SIG-M5 treated with dmso at 0.1 percent for 504 hours (cell line): ENCODE measurements around the gene GDA.
"Not testable (repeated sequence)": the region's sequence is repeated elsewhere in the genome, so short reads cannot be mapped to it uniquely, and the experiment has no call there.

Experiments
- DNase-seq: peaks from one replicate; lab custom pipeline; 2025; ENCODE audit not compliant: unreplicated experiment; lab: John Stamatoyannopoulos, UW

GDA gene

DNA sequence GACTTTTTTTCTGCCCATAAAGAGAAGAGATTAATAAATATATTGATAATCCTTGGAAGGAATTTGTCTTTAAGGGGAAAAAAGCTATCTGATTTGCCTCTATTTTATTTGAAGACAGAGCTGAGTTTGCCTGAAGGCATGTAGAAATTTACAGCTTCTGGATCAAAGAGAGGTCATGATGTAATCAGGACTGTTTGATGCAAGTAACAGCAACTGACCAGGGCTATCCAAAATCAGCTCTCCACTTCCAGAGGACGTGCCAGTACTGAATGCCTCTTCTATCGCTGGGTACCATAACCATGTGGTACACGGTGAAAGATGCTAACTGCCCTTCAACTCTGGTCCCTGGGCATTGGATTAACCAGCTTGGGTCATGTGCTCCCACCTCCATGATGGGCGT is 125.2 kb downstream of the GDA start:
- no peak for DNase-seq

DNA sequence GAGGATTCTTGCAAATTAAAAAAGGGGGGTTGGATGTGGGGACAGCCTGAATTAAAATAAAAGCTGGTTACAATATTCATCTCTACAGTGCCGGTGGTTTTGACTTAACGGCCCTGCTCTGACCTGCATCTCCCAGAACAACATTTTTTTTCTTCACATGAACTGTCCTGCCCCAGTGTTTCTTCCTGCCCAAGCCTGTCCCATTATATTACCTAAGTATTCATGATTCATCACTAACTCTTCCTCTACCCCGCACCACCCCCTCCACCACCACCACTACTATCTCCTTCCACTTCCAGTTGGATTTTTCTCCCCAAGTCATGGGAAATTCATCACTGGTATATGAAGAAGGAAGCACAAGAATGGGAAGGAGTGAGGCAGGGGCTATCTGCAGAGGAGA is 125.7 kb downstream of the GDA start:
- no peak for DNase-seq

DNA sequence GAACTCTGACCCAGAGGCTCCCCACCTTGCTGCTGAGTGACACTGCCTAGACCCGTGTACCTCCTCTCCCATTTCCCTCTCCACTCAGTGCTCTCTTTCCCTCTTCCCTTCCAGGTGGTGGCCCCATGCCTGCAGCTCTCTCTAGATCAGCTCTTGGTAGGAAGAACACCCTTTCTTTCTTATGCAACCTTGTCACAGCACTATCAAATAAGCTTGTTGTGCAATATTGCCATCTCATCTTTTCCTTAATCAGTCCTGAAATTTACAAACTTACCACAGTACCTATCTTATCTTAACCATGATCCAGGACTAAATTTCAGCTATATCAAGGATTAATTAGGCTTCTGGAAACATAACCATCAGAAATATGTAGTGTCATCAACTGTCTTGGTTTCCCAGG is 127.2 kb downstream of the GDA start:
- no peak for DNase-seq

DNA sequence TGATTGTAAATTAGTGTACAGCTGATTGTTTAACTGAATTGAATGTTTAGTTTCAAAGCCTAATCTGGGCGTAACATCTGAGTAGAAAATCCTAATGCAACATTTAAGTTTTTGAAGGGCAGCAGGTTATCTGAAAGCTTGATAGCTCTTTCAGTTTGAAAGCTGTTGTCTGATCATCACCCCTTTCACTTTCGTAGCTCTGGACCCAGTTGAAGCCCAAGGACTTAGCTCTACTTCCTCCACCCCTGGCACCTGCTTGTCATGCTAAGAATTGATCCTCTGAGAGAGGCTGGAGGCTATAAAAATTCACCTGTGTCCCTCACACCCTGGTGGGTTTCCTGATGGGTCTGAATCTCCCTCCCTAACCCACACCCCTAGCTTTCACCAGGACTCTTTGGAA is 129.7 kb downstream of the GDA start:
- no peak for DNase-seq

DNA sequence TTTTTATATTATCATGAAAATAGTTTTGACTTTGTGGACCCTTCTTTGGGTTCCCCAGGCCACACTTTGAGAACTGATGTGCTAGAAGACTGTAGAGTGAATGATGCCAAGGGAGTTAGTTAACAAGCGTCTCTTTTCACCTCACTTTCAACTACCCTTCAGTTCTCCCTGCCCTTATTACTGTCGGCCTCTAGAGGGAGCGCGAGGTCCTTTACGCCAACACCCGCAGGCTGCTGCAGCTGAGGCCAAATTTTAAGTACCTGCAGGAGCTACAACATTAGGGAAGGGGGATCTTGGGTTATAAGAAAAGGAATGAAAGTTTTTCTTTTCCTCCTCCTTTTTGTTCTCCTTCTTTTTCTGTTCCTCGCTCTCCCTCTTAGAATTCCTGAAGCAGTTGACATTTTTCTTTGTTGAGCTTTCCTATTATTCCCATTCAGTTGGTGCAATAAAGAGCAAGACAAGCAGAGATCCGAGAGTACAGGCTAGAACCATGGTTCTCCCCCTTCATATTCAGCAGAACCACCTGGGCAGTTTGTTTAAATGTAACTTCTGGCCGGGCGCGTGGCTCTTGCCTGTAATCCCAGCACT is 131.8 kb downstream of the GDA start:
- peak; percentile 53 for DNase-seq

DNA sequence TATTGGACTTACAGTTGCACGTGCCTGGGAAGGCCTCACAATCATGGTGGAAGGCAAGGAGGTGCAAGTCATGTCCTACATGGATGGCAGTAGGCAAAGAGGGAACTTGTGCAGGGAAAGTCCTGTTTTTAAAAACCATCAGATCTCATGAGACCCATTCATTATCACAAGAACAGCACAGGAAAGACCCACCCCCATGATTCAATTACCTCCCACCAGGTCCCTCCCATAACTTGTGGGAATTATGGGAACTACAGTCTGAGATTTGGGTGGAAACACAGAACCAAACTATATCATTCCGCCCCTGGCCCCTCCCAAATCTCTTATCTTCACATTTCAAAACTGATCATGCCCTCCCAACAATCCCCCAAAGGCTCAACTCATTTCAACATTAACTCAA is 140.2 kb downstream of the GDA start:
- DNase-seq = no peak

DNA sequence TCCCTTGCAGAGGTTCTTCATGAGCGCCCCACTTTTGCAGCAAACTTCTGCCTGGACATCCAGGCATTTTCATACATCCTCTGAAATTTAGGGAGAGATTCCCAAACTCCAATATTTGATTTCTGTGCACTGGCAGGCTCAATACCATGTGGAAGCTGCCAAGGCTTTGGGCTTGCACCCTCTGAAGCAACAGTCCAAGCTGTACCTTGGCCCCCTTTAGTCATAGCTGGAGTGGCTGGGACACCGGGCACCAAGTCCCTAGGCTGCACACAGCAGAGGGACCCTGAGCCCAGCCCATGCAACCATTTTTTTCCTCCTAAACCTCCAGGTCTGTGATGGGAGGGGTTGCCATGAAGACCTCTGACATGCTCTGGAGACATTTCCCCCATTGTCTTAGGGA is 141.1 kb downstream of the GDA start:
- no peak for DNase-seq

DNA sequence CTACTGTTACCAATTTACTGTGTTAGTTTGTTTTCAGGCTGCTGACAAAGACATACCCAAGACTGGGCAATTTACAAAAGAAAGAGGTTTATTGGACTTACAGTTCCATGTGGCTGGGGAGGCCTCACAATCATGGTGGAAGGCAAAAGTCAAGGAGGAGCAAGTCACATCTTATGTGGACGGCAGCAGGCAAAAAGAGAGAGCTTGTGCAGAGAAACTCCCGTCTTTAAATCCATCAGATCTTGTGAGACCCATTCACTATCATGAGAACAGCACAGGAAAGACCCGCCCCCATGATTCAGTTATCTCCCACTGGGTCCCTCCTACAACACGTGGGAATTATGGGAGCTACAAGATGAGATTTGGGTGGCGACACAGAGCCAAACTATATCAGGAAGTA is 142.3 kb downstream of the GDA start:
- not testable (repeated sequence) for DNase-seq

DNA sequence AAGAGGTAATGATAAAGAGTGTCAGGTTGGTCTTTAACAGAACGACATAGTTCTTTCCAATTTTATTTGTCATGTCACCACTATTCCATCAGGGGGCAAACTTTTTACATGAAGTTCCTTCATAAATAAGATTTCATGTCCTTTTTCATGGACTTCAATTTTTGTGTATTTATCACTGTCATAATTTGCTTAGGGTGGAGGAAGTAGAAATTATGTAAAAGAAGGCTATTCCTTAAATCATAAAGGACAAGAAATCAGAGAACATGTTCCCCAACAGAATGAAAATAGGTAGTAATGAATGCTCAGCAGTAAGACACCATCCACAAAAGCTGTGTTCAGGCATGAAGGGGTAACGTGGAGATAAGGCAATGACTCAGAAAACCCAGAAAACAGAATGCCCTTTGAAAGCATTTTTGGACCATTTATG is 143.0 kb downstream of the GDA start:
- DNase-seq = peak; percentile 35

DNA sequence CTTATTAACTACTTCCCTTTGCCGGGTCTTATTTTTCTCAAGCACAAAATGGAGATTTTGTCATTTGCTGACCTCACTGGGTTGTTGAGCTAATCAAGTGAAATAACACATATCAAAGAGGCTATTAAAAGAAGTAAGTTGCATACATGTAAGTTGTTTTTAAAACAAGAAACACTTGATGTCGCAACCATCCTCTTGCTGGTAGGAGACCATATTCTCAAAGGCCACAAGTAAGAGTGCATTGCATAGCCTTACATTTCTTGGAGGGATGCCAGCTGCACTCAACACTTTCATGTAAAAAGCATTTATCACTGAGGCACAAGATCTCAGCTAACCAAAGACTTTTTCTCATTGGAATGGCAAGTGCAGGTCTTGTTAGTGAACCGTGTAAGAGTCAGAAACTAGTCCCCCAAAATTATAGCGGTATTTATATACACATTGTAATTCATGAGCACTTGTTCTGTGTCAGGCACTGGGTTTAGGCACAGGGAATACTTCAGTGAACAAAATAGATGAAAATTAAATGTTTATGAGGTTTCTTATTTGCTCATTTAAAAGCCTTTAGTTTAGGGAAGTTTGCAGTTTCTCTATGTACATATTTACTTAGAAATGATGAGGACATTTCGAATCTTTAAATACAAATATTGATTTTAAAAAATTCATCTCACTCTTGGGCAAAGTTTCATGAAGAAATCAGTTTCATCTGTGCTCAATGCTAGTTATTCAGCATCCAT is 143.8 kb downstream of the GDA start:
- peak; percentile 93 for DNase-seq

DNA sequence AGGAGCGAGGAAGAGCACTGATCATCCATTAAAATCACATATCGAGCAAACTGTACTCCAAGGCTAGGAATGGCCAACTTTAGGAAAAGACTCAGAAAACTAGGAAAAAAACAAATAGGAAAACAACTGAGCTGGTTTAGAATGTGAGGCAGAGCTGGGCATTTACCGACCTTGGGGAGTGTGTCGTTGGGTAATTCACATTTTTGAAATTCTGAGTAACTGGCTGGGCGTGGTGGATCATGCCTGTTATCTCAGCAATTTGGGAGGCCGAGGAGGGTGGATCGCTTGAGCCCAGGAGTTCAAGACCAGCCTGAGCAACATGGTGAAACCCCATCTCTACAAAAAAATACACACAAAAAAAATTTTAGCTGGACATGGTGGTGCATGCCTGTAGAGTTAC is 145.7 kb downstream of the GDA start:
- DNase-seq = no peak

DNA sequence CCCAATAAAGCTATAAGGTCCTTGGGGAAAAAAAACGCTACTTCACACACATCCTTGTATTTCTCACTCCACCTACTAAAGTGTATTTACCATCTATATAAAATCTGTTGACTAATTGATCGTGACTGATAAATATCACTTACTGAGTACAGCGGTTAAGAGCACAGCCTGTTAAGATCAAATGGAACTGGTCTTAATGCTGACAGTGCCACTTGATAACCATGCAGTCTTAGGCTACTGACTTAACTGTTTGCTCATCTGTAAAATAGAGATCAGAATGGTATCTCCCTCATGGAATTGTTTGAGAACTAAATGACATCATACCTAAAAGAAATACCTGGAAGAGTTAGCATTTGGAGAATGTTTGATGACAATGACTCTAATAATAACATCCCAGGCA is 148.3 kb downstream of the GDA start:
- no peak for DNase-seq

DNA sequence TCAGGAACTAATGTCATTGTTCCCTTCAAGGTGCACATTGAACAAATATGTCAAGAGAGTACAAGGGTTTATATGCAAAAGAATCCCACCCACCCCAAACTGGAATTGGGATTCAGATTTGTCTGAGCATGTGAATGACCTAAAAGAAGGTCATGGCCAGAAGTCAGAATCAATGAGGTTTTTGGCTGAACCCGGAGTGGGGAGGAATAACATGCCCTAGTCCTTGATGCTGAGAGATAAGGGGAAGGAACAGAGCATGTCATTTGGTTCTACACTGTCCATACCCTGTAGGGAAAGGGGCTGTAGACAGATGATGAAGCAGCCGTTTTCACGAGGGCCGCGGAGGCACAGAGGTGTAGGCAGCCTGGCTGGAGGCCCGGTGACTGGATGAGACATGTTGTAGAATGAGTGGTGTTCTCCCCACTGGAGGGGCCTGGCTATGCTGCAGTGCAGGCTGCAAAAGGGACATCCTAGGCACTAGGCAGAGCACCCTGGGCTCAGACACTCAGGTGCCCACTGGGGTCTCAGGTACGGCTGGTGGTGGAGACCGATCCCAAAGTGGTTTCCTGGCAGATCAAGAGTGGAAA is 149.9 kb downstream of the GDA start:
- DNase-seq = no peak

DNA sequence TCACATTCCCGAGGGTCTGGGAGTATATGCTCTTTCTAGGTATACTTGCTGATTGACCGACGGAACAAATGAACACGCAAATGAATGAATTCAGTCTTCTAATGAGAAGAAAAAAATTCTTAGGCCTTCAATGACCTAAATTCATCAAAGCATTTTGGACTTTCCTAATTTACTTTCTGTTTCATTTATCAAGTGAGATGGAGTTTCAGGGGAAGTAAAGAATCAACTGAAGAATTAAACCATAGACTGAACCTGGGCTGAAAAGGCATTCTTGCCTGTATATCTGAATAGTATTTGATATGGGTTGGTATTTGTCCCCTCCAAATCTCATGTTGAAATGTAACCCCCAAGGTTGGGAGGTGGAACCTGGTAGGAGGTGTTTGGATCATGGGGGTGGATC is 151.6 kb downstream of the GDA start:
- no peak for DNase-seq
